DMS114 treated with DMSO at 0.1 percent for 48 hours (cell line): ENCODE results near the gene ZNF827.

Source experiments
- DNase-seq: peaks from one replicate; lab custom pipeline; 2025; ENCODE audit not compliant: unreplicated experiment; lab: John Stamatoyannopoulos, UW

Gene ZNF827

GRCh38 chr4:145766273-145766672 is 172.3 kb downstream of the ZNF827 start:
- DNase-seq: no peak

GRCh38 chr4:145763399-145763798 is 175.2 kb downstream of the ZNF827 start:
- DNase-seq: no peak

GRCh38 chr4:145762719-145763118 is 175.9 kb downstream of the ZNF827 start:
- no peak for DNase-seq

- DNase-seq: no peak
These were observed 177.4 kb downstream of the ZNF827 start for GRCh38 chr4:145760961-145761929.

GRCh38 chr4:145760176-145760575 is 178.4 kb downstream of the ZNF827 start:
- no peak for DNase-seq

- no peak for DNase-seq
These were observed 181.4 kb downstream of the ZNF827 start for GRCh38 chr4:145757188-145757587.

GRCh38 chr4:145756244-145756643 is 182.4 kb downstream of the ZNF827 start:
- DNase-seq: no peak

- DNase-seq: no peak
These were observed 182.8 kb downstream of the ZNF827 start for GRCh38 chr4:145755802-145756201.

- no peak for DNase-seq
These were observed 195.0 kb downstream of the ZNF827 start for GRCh38 chr4:145743641-145744040.

- no peak for DNase-seq
These were observed 197.8 kb downstream of the ZNF827 start for GRCh38 chr4:145740806-145741205.

- no peak for DNase-seq
These were observed 198.8 kb downstream of the ZNF827 start for GRCh38 chr4:145739845-145740244.

- DNase-seq: no peak
These were observed 202.3 kb downstream of the ZNF827 start for GRCh38 chr4:145736241-145736831.

- DNase-seq: no peak
These were observed 202.8 kb downstream of the ZNF827 start for GRCh38 chr4:145735827-145736226.

- no peak for DNase-seq
These were observed 203.3 kb downstream of the ZNF827 start for GRCh38 chr4:145735347-145735675.

GRCh38 chr4:145734576-145735346 is 203.9 kb downstream of the ZNF827 start:
- no peak for DNase-seq

GRCh38 chr4:145734031-145734430 is 204.6 kb downstream of the ZNF827 start:
- no peak for DNase-seq

GRCh38 chr4:145732895-145733880 is 205.4 kb downstream of the ZNF827 start:
- peak; percentile 58 for DNase-seq

- DNase-seq: no peak
These were observed 206.4 kb downstream of the ZNF827 start for GRCh38 chr4:145732001-145732815.

- DNase-seq: no peak
These were observed 207.6 kb downstream of the ZNF827 start for GRCh38 chr4:145731028-145731427.

GRCh38 chr4:145730026-145730425 is 208.6 kb downstream of the ZNF827 start:
- no peak for DNase-seq
